HG02852 (cell line): ENCODE measurements around the gene FAM83F.
"Not testable (repeated sequence)": the region's sequence is repeated elsewhere in the genome, so short reads cannot be mapped to it uniquely, and the experiment has no call there.

Source experiments
- ATAC-seq: cut with Tn5 transposase; IDR thresholded peaks from one replicate; pipeline ENCODE4 v1.9.1; 2021; ENCODE audit warnings: mild to moderate bottlenecking, moderate library complexity; ENCODE audit not compliant: unreplicated experiment

The FAM83F gene

GRCh38 chr22:39994566-39995392, at the start of gene FAM83F:
TSS of gene FAM83F (plus strand) at chr22:39994954. CDS start at chr22:39995043, 89 bp downstream.
- ATAC-seq, result no peak

- no peak for ATAC-seq
These were observed 48.6 kb upstream of the FAM83F start for GRCh38 chr22:39946126-39946502.

GRCh38 chr22:39946503-39947219, 48.1 kb upstream of the FAM83F start:
- ATAC-seq, result no peak

- ATAC-seq, result no peak
These were observed 47.2 kb upstream of the FAM83F start for GRCh38 chr22:39947220-39948216.

- ATAC-seq, result no peak
These were observed 44.6 kb upstream of the FAM83F start for GRCh38 chr22:39949964-39950737.

- not testable (repeated sequence) for ATAC-seq
These were observed 43.0 kb upstream of the FAM83F start for GRCh38 chr22:39951603-39952293.

- ATAC-seq, result no peak
These were observed 42.4 kb upstream of the FAM83F start for GRCh38 chr22:39952347-39952746.

- no peak for ATAC-seq
These were observed 41.7 kb upstream of the FAM83F start for GRCh38 chr22:39953101-39953500.

- no peak for ATAC-seq
These were observed 40.1 kb upstream of the FAM83F start for GRCh38 chr22:39954584-39955055.

- ATAC-seq, result no peak
These were observed 39.1 kb upstream of the FAM83F start for GRCh38 chr22:39955675-39956074.

- no peak for ATAC-seq
These were observed 37.7 kb upstream of the FAM83F start for GRCh38 chr22:39956932-39957664.

GRCh38 chr22:39958009-39958711, 36.6 kb upstream of the FAM83F start:
- ATAC-seq, result no peak

- ATAC-seq, result no peak
These were observed 35.7 kb upstream of the FAM83F start for GRCh38 chr22:39958949-39959639.

GRCh38 chr22:39959640-39960447, 34.9 kb upstream of the FAM83F start, which contains the start of gene TMA7B:
TSS of gene TMA7B (plus strand) at chr22:39960397. CDS start at chr22:39964375, 3,978 bp downstream.
- ATAC-seq, result no peak

GRCh38 chr22:39960791-39961746, 33.7 kb upstream of the FAM83F start:
- peak; percentile 85 for ATAC-seq
